C4-2B (cell line): ENCODE data around the gene RTBDN.

ENCODE experiments used
- ZFX ChIP-seq: fragments of 450-650 bp; IDR thresholded peaks from 2 replicates; pipeline ENCODE4 v1.6.1; 2017
- TF ChIP-seq, protein P1 (sequence below): fragments of 450-650 bp; conservative IDR thresholded peaks from 2 replicates; pipeline ENCODE4 v1.5.1; 2017; ENCODE audit warnings: mild to moderate bottlenecking

DNA sequence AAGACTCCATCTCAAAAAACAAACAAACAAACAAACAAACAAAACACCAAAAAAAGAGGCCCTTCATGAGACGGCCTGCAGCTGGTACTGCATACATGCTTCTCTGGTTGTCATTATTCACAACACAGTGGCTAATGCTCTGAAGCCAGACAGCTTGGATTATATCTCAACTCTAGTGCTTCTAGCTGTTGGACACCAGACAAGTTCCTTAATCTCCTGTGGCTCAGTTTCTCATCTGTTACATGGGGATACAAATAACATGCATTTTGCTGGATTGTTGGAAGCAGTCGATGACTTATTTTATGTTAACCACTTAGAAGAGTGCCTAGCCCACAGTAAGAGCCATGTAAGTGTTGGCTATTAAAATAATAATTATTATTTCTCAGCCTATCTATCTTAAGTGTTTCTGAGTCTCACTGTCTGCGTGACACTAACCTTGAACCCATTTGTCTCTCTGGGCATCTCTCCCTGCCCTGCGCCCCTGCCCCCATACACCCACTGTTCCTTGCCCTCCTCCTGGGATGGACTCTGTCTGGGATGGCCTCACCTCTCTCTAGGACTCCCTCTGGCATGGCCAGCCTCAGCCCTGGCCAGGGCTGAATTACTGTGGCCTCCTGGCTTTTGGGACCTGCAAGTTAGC is 46.2 kb downstream of the RTBDN start:
- TF ChIP-seq, protein P1, sequence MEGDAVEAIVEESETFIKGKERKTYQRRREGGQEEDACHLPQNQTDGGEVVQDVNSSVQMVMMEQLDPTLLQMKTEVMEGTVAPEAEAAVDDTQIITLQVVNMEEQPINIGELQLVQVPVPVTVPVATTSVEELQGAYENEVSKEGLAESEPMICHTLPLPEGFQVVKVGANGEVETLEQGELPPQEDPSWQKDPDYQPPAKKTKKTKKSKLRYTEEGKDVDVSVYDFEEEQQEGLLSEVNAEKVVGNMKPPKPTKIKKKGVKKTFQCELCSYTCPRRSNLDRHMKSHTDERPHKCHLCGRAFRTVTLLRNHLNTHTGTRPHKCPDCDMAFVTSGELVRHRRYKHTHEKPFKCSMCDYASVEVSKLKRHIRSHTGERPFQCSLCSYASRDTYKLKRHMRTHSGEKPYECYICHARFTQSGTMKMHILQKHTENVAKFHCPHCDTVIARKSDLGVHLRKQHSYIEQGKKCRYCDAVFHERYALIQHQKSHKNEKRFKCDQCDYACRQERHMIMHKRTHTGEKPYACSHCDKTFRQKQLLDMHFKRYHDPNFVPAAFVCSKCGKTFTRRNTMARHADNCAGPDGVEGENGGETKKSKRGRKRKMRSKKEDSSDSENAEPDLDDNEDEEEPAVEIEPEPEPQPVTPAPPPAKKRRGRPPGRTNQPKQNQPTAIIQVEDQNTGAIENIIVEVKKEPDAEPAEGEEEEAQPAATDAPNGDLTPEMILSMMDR = no peak
- no peak for TF ChIP-seq ZFX
